NB4 (cell line): Measurements from ENCODE around the gene NUDCD3.

Experiments used
- MYC ChIP-seq: IDR thresholded peaks from 2 replicates; pipeline ENCODE4 v1.6.1; 2011; ENCODE audit warnings: low read depth, low read length
- POLR2A ChIP-seq: IDR thresholded peaks from 2 replicates; pipeline ENCODE4 v1.6.1; 2011; ENCODE audit warnings: mild to moderate bottlenecking; ENCODE audit not compliant: insufficient read length; ENCODE audit errors: extremely low read depth
- TF ChIP-seq, protein P1 (sequence below): IDR thresholded peaks from one replicate; pipeline ENCODE4 v1.5.1; 2012; ENCODE audit warnings: low read depth, low read length
- TF ChIP-seq, protein P2 (sequence below): IDR thresholded peaks from 2 replicates; pipeline ENCODE4 v1.6.1; 2011; ENCODE audit warnings: low read depth, low read length

DNA sequence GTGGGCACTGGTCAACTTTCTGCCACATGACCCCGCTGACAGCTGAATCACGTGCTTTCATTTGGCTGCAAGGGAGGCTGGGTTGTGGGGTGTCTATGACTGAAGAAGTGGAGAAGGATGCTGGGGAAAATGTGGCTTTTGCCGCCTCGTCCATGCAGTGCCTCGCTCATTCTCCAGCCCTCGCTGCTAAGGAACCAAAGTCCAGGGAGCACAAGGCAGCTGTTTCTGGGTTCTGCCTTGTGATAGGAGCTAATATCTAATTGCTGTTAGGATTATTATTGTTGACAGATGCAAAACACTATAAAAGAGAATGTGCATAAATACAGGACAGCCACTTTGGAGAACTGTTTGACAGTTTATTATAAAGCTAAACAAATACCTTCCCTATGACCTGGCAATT is 160.1 kb downstream of the NUDCD3 start:
- TF ChIP-seq, protein P1, sequence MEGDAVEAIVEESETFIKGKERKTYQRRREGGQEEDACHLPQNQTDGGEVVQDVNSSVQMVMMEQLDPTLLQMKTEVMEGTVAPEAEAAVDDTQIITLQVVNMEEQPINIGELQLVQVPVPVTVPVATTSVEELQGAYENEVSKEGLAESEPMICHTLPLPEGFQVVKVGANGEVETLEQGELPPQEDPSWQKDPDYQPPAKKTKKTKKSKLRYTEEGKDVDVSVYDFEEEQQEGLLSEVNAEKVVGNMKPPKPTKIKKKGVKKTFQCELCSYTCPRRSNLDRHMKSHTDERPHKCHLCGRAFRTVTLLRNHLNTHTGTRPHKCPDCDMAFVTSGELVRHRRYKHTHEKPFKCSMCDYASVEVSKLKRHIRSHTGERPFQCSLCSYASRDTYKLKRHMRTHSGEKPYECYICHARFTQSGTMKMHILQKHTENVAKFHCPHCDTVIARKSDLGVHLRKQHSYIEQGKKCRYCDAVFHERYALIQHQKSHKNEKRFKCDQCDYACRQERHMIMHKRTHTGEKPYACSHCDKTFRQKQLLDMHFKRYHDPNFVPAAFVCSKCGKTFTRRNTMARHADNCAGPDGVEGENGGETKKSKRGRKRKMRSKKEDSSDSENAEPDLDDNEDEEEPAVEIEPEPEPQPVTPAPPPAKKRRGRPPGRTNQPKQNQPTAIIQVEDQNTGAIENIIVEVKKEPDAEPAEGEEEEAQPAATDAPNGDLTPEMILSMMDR = no peak
- TF ChIP-seq POLR2A = no peak
- TF ChIP-seq, protein P2, sequence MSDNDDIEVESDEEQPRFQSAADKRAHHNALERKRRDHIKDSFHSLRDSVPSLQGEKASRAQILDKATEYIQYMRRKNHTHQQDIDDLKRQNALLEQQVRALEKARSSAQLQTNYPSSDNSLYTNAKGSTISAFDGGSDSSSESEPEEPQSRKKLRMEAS = no peak
- TF ChIP-seq MYC = no peak
